ENCODE results near the gene ZNF665.
"Not testable (repeated sequence)": the region's sequence is repeated elsewhere in the genome, so short reads cannot be mapped to it uniquely, and the experiment has no call there.

The ZNF665 gene

GRCh38 chr19:53192771-53193534 is at the start of gene ZNF665:
Gene ZNF665, minus strand, starts transcription at chr19:53193358. Its CDS starts 10,460 bp downstream, at chr19:53182898.
- DNase-seq (ENCODE audit: low spot score) = peak; percentile 64

GRCh38 chr19:53237114-53237777 is 44.1 kb upstream of the ZNF665 start:
- no peak for DNase-seq (ENCODE audit: low spot score)

GRCh38 chr19:53224606-53225005 is 31.4 kb upstream of the ZNF665 start:
- no peak for DNase-seq (ENCODE audit: low spot score)

GRCh38 chr19:53222716-53223115 is 29.6 kb upstream of the ZNF665 start:
- not testable (repeated sequence) for DNase-seq (ENCODE audit: low spot score)

GRCh38 chr19:53212703-53213320 is 19.7 kb upstream of the ZNF665 start:
- no peak for DNase-seq (ENCODE audit: low spot score)

- DNase-seq (ENCODE audit: low spot score) = not testable (repeated sequence)
These were observed 18.4 kb upstream of the ZNF665 start for GRCh38 chr19:53211554-53211953.

- peak; percentile 93 for DNase-seq (ENCODE audit: low spot score)
These were observed 3.7 kb upstream of the ZNF665 start for GRCh38 chr19:53196777-53197396.

GRCh38 chr19:53195265-53195903 is 2.2 kb upstream of the ZNF665 start:
- DNase-seq (ENCODE audit: low spot score) = peak; percentile 55

- DNase-seq (ENCODE audit: low spot score) = no peak
These were observed 521 bp upstream of the ZNF665 start for GRCh38 chr19:53193535-53194222.

- DNase-seq (ENCODE audit: low spot score) = no peak
These were observed 2.9 kb downstream of the ZNF665 start for GRCh38 chr19:53190253-53190652.

- DNase-seq (ENCODE audit: low spot score) = not testable (repeated sequence)
These were observed 3.4 kb downstream of the ZNF665 start for GRCh38 chr19:53189691-53190198.

- not testable (repeated sequence) for DNase-seq (ENCODE audit: low spot score)
These were observed 7.8 kb downstream of the ZNF665 start for GRCh38 chr19:53185155-53185882.

GRCh38 chr19:53183146-53183764 is 9.9 kb downstream of the ZNF665 start:
- no peak for DNase-seq (ENCODE audit: low spot score)

- DNase-seq (ENCODE audit: low spot score) = no peak
These were observed 11.0 kb downstream of the ZNF665 start for GRCh38 chr19:53182202-53182601.

- no peak for DNase-seq (ENCODE audit: low spot score)
These were observed 15.2 kb downstream of the ZNF665 start for GRCh38 chr19:53177986-53178385.

- DNase-seq (ENCODE audit: low spot score) = no peak
These were observed 20.3 kb downstream of the ZNF665 start for GRCh38 chr19:53172889-53173288.

GRCh38 chr19:53165691-53166091 is 27.5 kb downstream of the ZNF665 start:
- DNase-seq (ENCODE audit: low spot score) = no peak

GRCh38 chr19:53161123-53161522 is 32.0 kb downstream of the ZNF665 start:
- no peak for DNase-seq (ENCODE audit: low spot score)

- DNase-seq (ENCODE audit: low spot score) = no peak
These were observed 32.8 kb downstream of the ZNF665 start for GRCh38 chr19:53160350-53160749.

GRCh38 chr19:53158119-53158656 is 35.0 kb downstream of the ZNF665 start:
- DNase-seq (ENCODE audit: low spot score) = no peak

Measured in COLO829 (cell line).